NT2/D1 (cell line): Measurements from ENCODE around the gene ASB6.

Source experiments
- YY1 ChIP-seq: IDR thresholded peaks from 2 replicates; pipeline ENCODE4 v1.6.1; 2011; ENCODE audit not compliant: insufficient read length, insufficient read depth
- ZNF274 ChIP-seq: IDR thresholded peaks from 2 replicates; pipeline ENCODE4 v1.6.1; 2011; ENCODE audit warnings: mild to moderate bottlenecking, low read depth, low read length

- TF ChIP-seq YY1 (no peak), ZNF274 (no peak)
Observed at GRCh38 chr9:129672702-129673101, 30.8 kb upstream of the ASB6 start.
